KMS-11 (cell line): ENCODE results near the gene BRSK2.

ENCODE experiments used
- H2AFZ ChIP-seq: fragments of 200-600 bp; sonication (generic); 2 replicates; pipeline ENCODE4 v1.6.1; 2016; ENCODE audit warnings: antibody characterized with exemption, mixed run types, low read depth
- H3K27ac ChIP-seq: fragments of 200-600 bp; sonication (generic); 2 replicates; pipeline ENCODE4 v1.6.1; 2016; ENCODE audit warnings: mild to moderate bottlenecking, mixed run types
- H3K27me3 ChIP-seq: fragments of 200-600 bp; sonication (generic); 2 replicates; pipeline ENCODE4 v1.6.1; 2017; ENCODE audit warnings: mild to moderate bottlenecking, low read depth, mixed run types, moderate library complexity; ENCODE audit not compliant: insufficient read depth
- H3K36me3 ChIP-seq: fragments of 200-600 bp; sonication (generic); 2 replicates; pipeline ENCODE4 v1.6.1; 2017; ENCODE audit warnings: mild to moderate bottlenecking, mixed run types; ENCODE audit not compliant: insufficient read depth
- H3K4me1 ChIP-seq: fragments of 200-600 bp; sonication (generic); 2 replicates; pipeline ENCODE4 v1.6.1; 2016; ENCODE audit warnings: mild to moderate bottlenecking, low read depth, mixed run types; ENCODE audit not compliant: poor library complexity, severe bottlenecking
- H3K4me2 ChIP-seq: fragments of 200-600 bp; sonication (generic); 2 replicates; pipeline ENCODE4 v1.7.0; 2016; ENCODE audit warnings: mild to moderate bottlenecking, mixed run types
- H3K4me3 ChIP-seq: fragments of 200-600 bp; sonication (generic); IDR thresholded peaks from 2 replicates; pipeline ENCODE4 v1.6.1; 2017; ENCODE audit warnings: low read depth, low read length, mixed read lengths; ENCODE audit not compliant: insufficient read depth
- H3K79me2 ChIP-seq: fragments of 200-600 bp; sonication (generic); 2 replicates; pipeline ENCODE4 v1.6.1; 2016; ENCODE audit warnings: low read depth, mixed run types; ENCODE audit not compliant: insufficient read depth
- H3K9ac ChIP-seq: fragments of 200-600 bp; sonication (generic); 2 replicates; pipeline ENCODE4 v1.6.1; 2016; ENCODE audit warnings: mild to moderate bottlenecking, mixed run types
- H4K20me1 ChIP-seq: fragments of 200-600 bp; sonication (generic); 2 replicates; pipeline ENCODE4 v1.6.1; 2016; ENCODE audit warnings: mild to moderate bottlenecking, mixed run types; ENCODE audit not compliant: insufficient read depth
- TF ChIP-seq, protein P1 (sequence below): fragments of 200-600 bp; sonication (generic); conservative IDR thresholded peaks from 2 replicates; pipeline ENCODE4 v1.6.1; 2017; ENCODE audit warnings: low read depth, mild to moderate bottlenecking, antibody characterized with exemption, low read length, moderate library complexity, mixed read lengths

The BRSK2 gene

DNA sequence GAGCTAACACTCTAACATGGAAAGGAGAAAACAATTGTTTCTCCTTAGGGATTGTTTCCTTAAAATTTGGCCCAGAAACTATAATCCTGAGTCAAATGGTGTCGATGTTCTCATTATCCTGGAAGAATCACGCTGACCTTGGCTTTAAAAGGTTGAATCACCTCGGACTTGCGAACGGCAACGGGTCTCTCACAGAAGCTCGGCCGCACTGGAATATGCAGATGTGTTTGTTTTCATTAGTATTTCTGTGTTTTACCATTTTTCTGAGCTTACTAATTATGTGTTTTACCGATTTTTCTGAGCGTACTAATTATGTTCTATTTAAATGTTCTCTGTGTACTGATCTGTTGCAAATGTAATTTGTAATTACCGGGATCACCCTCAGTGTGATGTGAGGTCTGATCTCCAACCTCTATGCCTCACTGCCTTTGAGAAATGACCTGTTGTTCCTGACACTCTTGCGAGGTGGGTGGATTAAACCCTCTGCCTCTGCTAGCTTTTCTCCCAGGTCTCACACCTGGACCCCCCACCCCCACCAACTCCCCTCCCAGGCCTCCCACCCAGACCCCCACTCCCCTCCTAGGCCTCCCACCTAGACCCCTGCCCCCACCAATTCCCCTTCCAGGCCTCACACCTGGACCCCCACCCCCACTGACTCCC is 38.3 kb upstream of the BRSK2 start:
- no peaks in the 10 kb centered on the region for H3K79me2 ChIP-seq
- H3K4me1 ChIP-seq = no peaks in the 10 kb centered on the region
- H3K4me3 ChIP-seq = no peak overlapping the region
- no peaks in the 10 kb centered on the region for H3K36me3 ChIP-seq
- H3K9ac ChIP-seq = no peak overlapping the region
- peaks cover 71% of the 10 kb centered on the region for H3K27me3 ChIP-seq
- H2AFZ ChIP-seq = no peak overlapping the region
- H3K4me2 ChIP-seq = no peak overlapping the region
- H3K27ac ChIP-seq = no peak overlapping the region
- H4K20me1 ChIP-seq = no peaks in the 10 kb centered on the region
- TF ChIP-seq, protein P1, sequence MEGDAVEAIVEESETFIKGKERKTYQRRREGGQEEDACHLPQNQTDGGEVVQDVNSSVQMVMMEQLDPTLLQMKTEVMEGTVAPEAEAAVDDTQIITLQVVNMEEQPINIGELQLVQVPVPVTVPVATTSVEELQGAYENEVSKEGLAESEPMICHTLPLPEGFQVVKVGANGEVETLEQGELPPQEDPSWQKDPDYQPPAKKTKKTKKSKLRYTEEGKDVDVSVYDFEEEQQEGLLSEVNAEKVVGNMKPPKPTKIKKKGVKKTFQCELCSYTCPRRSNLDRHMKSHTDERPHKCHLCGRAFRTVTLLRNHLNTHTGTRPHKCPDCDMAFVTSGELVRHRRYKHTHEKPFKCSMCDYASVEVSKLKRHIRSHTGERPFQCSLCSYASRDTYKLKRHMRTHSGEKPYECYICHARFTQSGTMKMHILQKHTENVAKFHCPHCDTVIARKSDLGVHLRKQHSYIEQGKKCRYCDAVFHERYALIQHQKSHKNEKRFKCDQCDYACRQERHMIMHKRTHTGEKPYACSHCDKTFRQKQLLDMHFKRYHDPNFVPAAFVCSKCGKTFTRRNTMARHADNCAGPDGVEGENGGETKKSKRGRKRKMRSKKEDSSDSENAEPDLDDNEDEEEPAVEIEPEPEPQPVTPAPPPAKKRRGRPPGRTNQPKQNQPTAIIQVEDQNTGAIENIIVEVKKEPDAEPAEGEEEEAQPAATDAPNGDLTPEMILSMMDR = no peak

DNA sequence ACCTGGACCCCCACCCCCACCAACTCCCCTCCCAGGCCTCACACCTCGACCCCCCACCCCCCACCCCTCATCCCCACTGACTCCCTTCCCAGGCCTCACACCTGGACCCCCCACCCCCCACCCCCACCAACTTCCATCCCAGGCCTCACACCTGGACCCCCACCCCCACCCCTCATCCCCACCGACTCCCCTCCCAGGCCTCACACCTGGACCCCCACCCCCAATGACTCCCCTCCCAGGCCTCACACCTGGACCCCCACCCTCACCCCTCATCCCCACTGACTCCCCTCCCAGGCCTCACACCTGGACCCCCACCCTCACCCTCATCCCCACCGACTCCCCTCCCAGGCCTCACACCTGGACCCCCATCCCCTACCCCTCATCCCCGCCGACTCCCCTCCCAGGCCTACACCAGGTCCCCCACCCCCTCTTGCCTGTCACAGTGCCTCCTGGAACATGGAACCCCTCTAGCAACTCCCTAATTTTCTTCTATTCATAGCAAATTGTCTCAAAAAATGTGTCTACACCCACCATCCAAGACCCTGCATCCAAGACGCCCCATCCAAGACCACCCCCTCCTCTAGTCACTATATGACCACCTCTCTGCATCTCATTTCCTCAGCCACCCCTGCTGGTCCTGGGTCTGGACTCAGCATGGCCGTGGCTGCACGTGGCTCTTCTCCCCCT is 36.9 kb upstream of the BRSK2 start:
- no peak overlapping the region for H3K4me2 ChIP-seq
- peaks cover 75% of the 10 kb centered on the region for H3K27me3 ChIP-seq
- no peak overlapping the region for H2AFZ ChIP-seq
- H3K4me3 ChIP-seq = no peak overlapping the region
- no peak overlapping the region for H3K27ac ChIP-seq
- no peak overlapping the region for H3K9ac ChIP-seq
- H3K36me3 ChIP-seq = no peaks in the 10 kb centered on the region
- no peaks in the 10 kb centered on the region for H4K20me1 ChIP-seq
- no peaks in the 10 kb centered on the region for H3K79me2 ChIP-seq
- no peaks in the 10 kb centered on the region for H3K4me1 ChIP-seq
- TF ChIP-seq, protein P1 = no peak

DNA sequence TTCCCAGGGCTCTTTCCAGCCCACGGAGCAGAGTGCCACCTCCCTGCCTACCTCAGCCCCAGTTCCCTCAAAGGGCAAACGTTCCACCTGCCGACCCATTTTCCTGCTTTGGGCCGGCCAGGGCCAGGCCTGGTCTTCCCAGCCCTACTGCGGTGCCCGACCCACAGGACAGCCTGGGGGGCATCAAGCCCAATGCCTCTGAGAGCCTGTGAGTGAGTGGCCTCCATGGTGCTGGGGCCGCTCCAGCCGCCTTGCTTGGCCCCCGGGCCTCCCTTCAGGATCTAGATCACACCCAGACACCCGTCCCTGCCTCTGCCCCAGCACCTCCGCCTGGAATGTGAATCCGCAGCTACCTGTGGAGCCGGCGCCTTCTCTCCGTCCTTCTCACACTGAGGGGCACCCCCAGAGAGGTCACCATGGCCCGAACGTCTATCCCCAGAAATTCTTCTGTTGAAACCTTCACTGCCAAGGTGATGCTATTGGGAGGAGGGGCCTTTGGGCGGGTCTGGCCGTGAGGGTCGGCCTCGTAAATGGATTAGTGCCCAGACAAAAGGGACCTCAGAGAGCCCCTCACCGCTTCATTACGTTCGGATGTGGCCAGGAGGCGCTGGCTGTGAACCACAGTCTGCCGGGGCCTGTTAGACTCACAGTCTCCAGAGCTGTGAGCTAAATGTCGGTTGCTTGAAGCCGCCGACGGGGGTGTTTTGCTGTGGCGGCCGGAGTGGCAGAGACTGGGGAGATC is 36.2 kb upstream of the BRSK2 start:
- Histone ChIP-seq H3K27me3 (peaks cover 75% of the 10 kb centered on the region), H3K27ac (no peak overlapping the region), H3K4me2 (no peak overlapping the region), H2AFZ (no peak overlapping the region), H3K9ac (no peak overlapping the region), H3K4me3 (no peak overlapping the region), H4K20me1 (no peaks in the 10 kb centered on the region), H3K36me3 (no peaks in the 10 kb centered on the region), H3K79me2 (no peaks in the 10 kb centered on the region), H3K4me1 (no peaks in the 10 kb centered on the region)
- TF ChIP-seq, protein P1 = no peak

GRCh38 chr11:1354125-1354938 is 35.4 kb upstream of the BRSK2 start:
- Histone ChIP-seq H3K79me2 (no peaks in the 10 kb centered on the region), H3K36me3 (no peaks in the 10 kb centered on the region), H3K9ac (no peak overlapping the region), H3K27ac (no peak overlapping the region), H3K4me1 (no peaks in the 10 kb centered on the region), H3K4me2 (no peak overlapping the region), H3K4me3 (no peak overlapping the region), H4K20me1 (no peaks in the 10 kb centered on the region), H3K27me3 (peaks cover 75% of the 10 kb centered on the region), H2AFZ (no peak overlapping the region)
- TF ChIP-seq, protein P1 = no peak
